ENCODE results near the gene CEACAM5.

- TF ChIP-seq CTCF (IDR thresholded peaks at IDR 0.05) (no peak), ZFX (IDR thresholded peaks at IDR 0.05; ENCODE audit: borderline replicate concordance) (no peak)
Observed at GRCh38 chr19:41695745-41696144, 12.7 kb upstream of the CEACAM5 start.

All from 22Rv1 (cell line).